Measurements from ENCODE around the gene ACCSL. TPM values are rescaled to one million over a fixed set of nuclear protein-coding genes. Genes with fewer than 3 reads are reported as not detected.
A peak's percentile ranks its signal among the peaks of the same experiment; 100 is the strongest.

The ACCSL gene
- total and polyA plus RNA-seq, 8 donors = 0.13 to 0.47 (median 0.37) TPM; not detected in 2

- Histone ChIP-seq H3K27ac (no peak overlapping the region), H3K4me3 (no peak overlapping the region), H3K27me3 (no peaks in the 10 kb centered on the region), H3K36me3 (no peaks in the 10 kb centered on the region), H3K9me3 (no peaks in the 10 kb centered on the region), H3K4me1 (no peaks in the 10 kb centered on the region)
- ATAC-seq = no peak
- intact Hi-C loops (cut with DNase I) = no loop called here
- TF ChIP-seq CTCF (IDR thresholded peaks at IDR 0.05) = no peak
- DNase-seq = no peak
Measured at GRCh38 chr11:44007481-44008087, 40.2 kb upstream of the ACCSL start.

GRCh38 chr11:44008088-44008501 lies 39.7 kb upstream of the ACCSL start:
- no peak for ATAC-seq
- intact Hi-C loops (cut with DNase I) = no loop called here

GRCh38 chr11:44008698-44009097 lies 39.1 kb upstream of the ACCSL start:
- H3K36me3 ChIP-seq = no peaks in the 10 kb centered on the region
- no peak for ATAC-seq
- DNase-seq = no peak
- no peaks in the 10 kb centered on the region for H3K27me3 ChIP-seq
- H3K4me3 ChIP-seq = no peak overlapping the region
- intact Hi-C loops (cut with DNase I) = no loop called here
- H3K4me1 ChIP-seq = no peaks in the 10 kb centered on the region
- no peaks in the 10 kb centered on the region for H3K9me3 ChIP-seq
- H3K27ac ChIP-seq = no peak overlapping the region
- no peak for TF ChIP-seq CTCF (IDR thresholded peaks at IDR 0.05)

More at GRCh38 chr11:44008088-44008501, 39.7 kb upstream of the ACCSL start:
- DNase-seq = peak in 1 of 4 donors; percentile 62
- Histone ChIP-seq H3K27ac (no peak overlapping the region), H3K9me3 (no peaks in the 10 kb centered on the region), H3K36me3 (no peaks in the 10 kb centered on the region), H3K4me1 (no peaks in the 10 kb centered on the region), H3K27me3 (no peaks in the 10 kb centered on the region), H3K4me3 (no peak overlapping the region)
- no peak for TF ChIP-seq CTCF (IDR thresholded peaks at IDR 0.05)

- no peaks in the 10 kb centered on the region for H3K4me1 ChIP-seq
- ATAC-seq = no peak
- no peak overlapping the region for H3K4me3 ChIP-seq
- no peaks in the 10 kb centered on the region for H3K9me3 ChIP-seq
- H3K27me3 ChIP-seq = no peaks in the 10 kb centered on the region
- no peak overlapping the region for H3K27ac ChIP-seq
- no peak for DNase-seq
- no peaks in the 10 kb centered on the region for H3K36me3 ChIP-seq
- TF ChIP-seq CTCF (IDR thresholded peaks at IDR 0.05) = no peak
- intact Hi-C loops (cut with DNase I) = no loop called here
Measured at GRCh38 chr11:44010789-44011251, 37.0 kb upstream of the ACCSL start.

GRCh38 chr11:44011797-44012196 lies 36.0 kb upstream of the ACCSL start:
- no peaks in the 10 kb centered on the region for H3K4me1 ChIP-seq
- TF ChIP-seq CTCF (IDR thresholded peaks at IDR 0.05) = no peak
- no peak for DNase-seq
- no peak overlapping the region for H3K4me3 ChIP-seq
- no peaks in the 10 kb centered on the region for H3K9me3 ChIP-seq
- H3K27ac ChIP-seq = no peak overlapping the region
- no peaks in the 10 kb centered on the region for H3K36me3 ChIP-seq
- peak; percentile 55 for ATAC-seq
- H3K27me3 ChIP-seq = no peaks in the 10 kb centered on the region
- intact Hi-C loops (cut with DNase I) = no loop called here
